H9 (cell line): ENCODE measurements around the gene PACSIN2. TPM values are rescaled to one million over a fixed set of nuclear protein-coding genes. Genes with fewer than 3 reads are reported as not detected.

ENCODE experiments used
- DNase-seq: peaks from one replicate; pipeline ENCODE4 v3.0.0-alpha.2; 2017
- H2AFZ ChIP-seq: one replicate; pipeline ENCODE4 v1.6.1; 2013; ENCODE audit warnings: mild to moderate bottlenecking, low read length, control low read depth, moderate library complexity
- H2AK5ac ChIP-seq: 2 replicates; pipeline ENCODE4 v1.6.1; 2013; ENCODE audit warnings: low read length, control low read depth, mixed read lengths; ENCODE audit not compliant: insufficient read length
- H2BK120ac ChIP-seq: one replicate; pipeline ENCODE4 v1.6.1; 2013; ENCODE audit warnings: low read depth, mild to moderate bottlenecking, low read length, control low read depth, inconsistent platforms; ENCODE audit not compliant: poor library complexity, severe bottlenecking
- H2BK12ac ChIP-seq: 2 replicates; pipeline ENCODE4 v1.6.1; 2013; ENCODE audit warnings: low read length, control low read depth, mixed read lengths, low read depth; ENCODE audit not compliant: insufficient read length
- H2BK15ac ChIP-seq: 2 replicates; pipeline ENCODE4 v1.6.1; 2013; ENCODE audit warnings: low read depth, low read length, control low read depth
- H2BK20ac ChIP-seq: one replicate; pipeline ENCODE4 v1.6.1; 2013; ENCODE audit warnings: low read depth, mild to moderate bottlenecking, low read length, control low read depth, inconsistent platforms; ENCODE audit not compliant: poor library complexity, severe bottlenecking
- H2BK5ac ChIP-seq: 2 replicates; pipeline ENCODE4 v1.6.1; 2013; ENCODE audit warnings: low read length, control low read depth, mixed read lengths; ENCODE audit not compliant: insufficient read length
- H3K14ac ChIP-seq: 2 replicates; pipeline ENCODE4 v1.6.1; 2013; ENCODE audit warnings: low read length, control low read depth; ENCODE audit not compliant: insufficient read depth
- H3K18ac ChIP-seq: 2 replicates; pipeline ENCODE4 v1.6.1; 2013; ENCODE audit warnings: low read depth, mild to moderate bottlenecking, mixed read lengths, low read length, control low read depth; ENCODE audit not compliant: insufficient read length
- H3K23ac ChIP-seq: 2 replicates; pipeline ENCODE4 v1.6.1; 2013; ENCODE audit warnings: low read length, control low read depth, mixed read lengths, low read depth; ENCODE audit not compliant: insufficient read length
- H3K23me2 ChIP-seq: 2 replicates; pipeline ENCODE4 v1.6.1; 2013; ENCODE audit warnings: low read depth, mild to moderate bottlenecking, mixed read lengths, low read length, control low read depth; ENCODE audit not compliant: insufficient read length, poor library complexity, severe bottlenecking
- H3K27ac ChIP-seq: 2 replicates; pipeline ENCODE4 v1.5.1; 2013; ENCODE audit warnings: low read length, control low read depth, mixed read lengths, low read depth; ENCODE audit not compliant: insufficient read length
- H3K27me3 ChIP-seq: 2 replicates; pipeline ENCODE4 v1.6.1; 2013; ENCODE audit warnings: low read length, control low read depth, inconsistent platforms; ENCODE audit not compliant: insufficient read depth
- H3K4ac ChIP-seq: 2 replicates; pipeline ENCODE4 v1.6.1; 2013; ENCODE audit warnings: low read depth, mild to moderate bottlenecking, control low read depth, inconsistent platforms, low read length, moderate library complexity
- H3K4me1 ChIP-seq: 2 replicates; pipeline ENCODE4 v1.6.1; 2013; ENCODE audit warnings: low read length, control low read depth, inconsistent platforms; ENCODE audit not compliant: insufficient read depth
- H3K4me2 ChIP-seq: 2 replicates; pipeline ENCODE4 v1.6.1; 2013; ENCODE audit warnings: low read length, control low read depth, mixed read lengths; ENCODE audit not compliant: insufficient read length, insufficient read depth
- H3K56ac ChIP-seq: 2 replicates; pipeline ENCODE4 v1.6.1; 2013; ENCODE audit warnings: low read depth, mild to moderate bottlenecking, mixed read lengths, low read length, control low read depth; ENCODE audit not compliant: insufficient read length
- H3K79me1 ChIP-seq: 2 replicates; pipeline ENCODE4 v1.6.1; 2013; ENCODE audit warnings: low read depth, mild to moderate bottlenecking, moderate library complexity, low read length, control low read depth, inconsistent platforms; ENCODE audit not compliant: insufficient read depth, poor library complexity, severe bottlenecking
- H3K79me2 ChIP-seq: 2 replicates; pipeline ENCODE4 v1.6.1; 2013; ENCODE audit warnings: low read length, control low read depth, inconsistent platforms; ENCODE audit not compliant: insufficient read depth
- H3K9ac ChIP-seq: 2 replicates; pipeline ENCODE4 v1.6.1; 2013; ENCODE audit warnings: low read length, control low read depth, mixed read lengths; ENCODE audit not compliant: insufficient read length; ENCODE audit errors: extremely low read depth
- H3K9me3 ChIP-seq: one replicate; pipeline ENCODE4 v1.6.1; 2013; ENCODE audit warnings: low read depth, low read length, inconsistent platforms; ENCODE audit not compliant: control insufficient read depth
- H3T11ph ChIP-seq: one replicate; pipeline ENCODE4 v1.6.1; 2013; ENCODE audit warnings: mild to moderate bottlenecking, low read length, control low read depth, inconsistent platforms
- H4K20me1 ChIP-seq: one replicate; pipeline ENCODE4 v1.6.1; 2013; ENCODE audit not compliant: control insufficient read depth, insufficient read length, insufficient read depth
- H4K5ac ChIP-seq: 2 replicates; pipeline ENCODE4 v1.6.1; 2013; ENCODE audit warnings: low read depth, mild to moderate bottlenecking, mixed read lengths, low read length, control low read depth; ENCODE audit not compliant: insufficient read length
- H4K8ac ChIP-seq: replicated peaks from 2 replicates; pipeline ENCODE4 v1.6.1; 2013; ENCODE audit warnings: low read length, control low read depth, mixed read lengths, low read depth; ENCODE audit not compliant: insufficient read length
- H4K91ac ChIP-seq: 2 replicates; pipeline ENCODE4 v1.6.1; 2013; ENCODE audit warnings: low read depth, mild to moderate bottlenecking, moderate library complexity, mixed read lengths, low read length, control low read depth; ENCODE audit not compliant: insufficient read length
- H3K27ac Mint-ChIP-seq, 3 experiments: 2 replicates in 2 of 3; 3 replicates in 1 of 3; pipeline ENCODE4 v1.8.0; 2020 to 2021; ENCODE audit warnings: mixed read lengths in 3 of 3, mild to moderate bottlenecking in 1 of 3, moderate library complexity in 1 of 3
- H3K27me3 Mint-ChIP-seq: 2 replicates; pipeline ENCODE4 v1.8.0; 2021; ENCODE audit warnings: low read depth, mild to moderate bottlenecking, moderate library complexity, mixed read lengths
- H3K36me3 Mint-ChIP-seq, 3 experiments: 2 replicates in 2 of 3; 3 replicates in 1 of 3; pipeline ENCODE4 v1.8.0; 2020 to 2021; ENCODE audit warnings: low read depth in 3 of 3, mixed read lengths in 3 of 3; ENCODE audit not compliant: insufficient read depth in 1 of 3
- H3K4me1 Mint-ChIP-seq, 2 experiments: 2 replicates each; pipeline ENCODE4 v1.8.0; 2020; ENCODE audit warnings: mixed read lengths in 2 of 2
- H3K4me3 Mint-ChIP-seq, 2 experiments: 2 replicates in 1 of 2; 3 replicates in 1 of 2; pipeline ENCODE4 v1.8.0; 2020 to 2021; ENCODE audit warnings: mild to moderate bottlenecking in 2 of 2, mixed read lengths in 2 of 2, moderate library complexity in 1 of 2
- H3K9me3 Mint-ChIP-seq, 2 experiments: 2 replicates in 1 of 2; 3 replicates in 1 of 2; pipeline ENCODE4 v1.8.0; 2020; ENCODE audit warnings: mild to moderate bottlenecking in 2 of 2, mixed read lengths in 2 of 2, moderate library complexity in 1 of 2
- CTCF ChIP-seq: fragments of 200-600 bp; sonication (generic); conservative IDR thresholded peaks from 3 replicates; pipeline ENCODE4 v1.8.0; 2021; ENCODE audit warnings: antibody characterized with exemption, mild to moderate bottlenecking
- WGBS: extraction: QIAGEN DNeasy Blood & Tissue Kit; methylation state at CpG from one replicate; pipeline ENCODE4 v1.1.7; 2013; ENCODE audit warnings: missing lambda C conversion rate, low lambda C conversion rate, mixed read lengths; ENCODE audit not compliant: insufficient read length; ENCODE audit errors: extremely low coverage; 5-methylcytosine and 5-hydroxymethylcytosine counted together
- total RNA-seq: library from RNA; stranded (reverse); gene quantifications from 2 replicates; pipeline ENCODE4 v1.2.1, GENCODE V29; 2021

Gene PACSIN2
- total RNA-seq, 1 experiment from 2014 or later: 62.3 TPM

GRCh38 chr22:42927966-42928365 is 87.0 kb downstream of the PACSIN2 start:
- H3K4me1 Mint-ChIP-seq: peaks cover 37 to 38% of the 10 kb centered on the region in 2 experiments

More at GRCh38 chr22:42927966-42928365, 87.0 kb downstream of the PACSIN2 start:
- H4K5ac ChIP-seq: no peak overlapping the region
- TF ChIP-seq CTCF: no peak
- no peak overlapping the region for H3T11ph ChIP-seq
- H3K9me3 ChIP-seq: no peaks in the 10 kb centered on the region
- DNase-seq: no peak
- H3K9ac ChIP-seq: no peak overlapping the region
- no peak overlapping the region for H4K8ac ChIP-seq
- H3K36me3 Mint-ChIP-seq: peaks cover 0 to 2% (median 0%) of the 10 kb centered on the region in 3 experiments; a peak in 1 of 7 replicates
- no peak overlapping the region for H3K4me2 ChIP-seq
- H3K4ac ChIP-seq: no peak overlapping the region
- H3K56ac ChIP-seq: no peak overlapping the region
- no peaks in the 10 kb centered on the region for H3K23me2 ChIP-seq
- H4K91ac ChIP-seq: no peak overlapping the region
- no peak overlapping the region for H2AK5ac ChIP-seq
- WGBS: no CpG with 5 or more reads among the region's 6 CpGs
- H3K4me1 ChIP-seq: peaks cover 2% of the 10 kb centered on the region; the same call in 1 of the 2 replicates
- peaks cover 4% of the 10 kb centered on the region for H3K79me1 ChIP-seq
- no peak overlapping the region for H2BK120ac ChIP-seq
- H3K27ac ChIP-seq: no peak overlapping the region
- no peak overlapping the region for H3K18ac ChIP-seq
- H3K79me2 ChIP-seq: peaks cover 6% of the 10 kb centered on the region; the same call in 1 of the 2 replicates
- H2BK12ac ChIP-seq: no peak overlapping the region
- H3K27me3 ChIP-seq: no peaks in the 10 kb centered on the region
- H2AFZ ChIP-seq: no peak overlapping the region
- no peak overlapping the region for H3K14ac ChIP-seq
- no peaks in the 10 kb centered on the region for H3K9me3 Mint-ChIP-seq
- no peak overlapping the region for H2BK15ac ChIP-seq
- no peaks in the 10 kb centered on the region for H3K27me3 Mint-ChIP-seq
- no peak overlapping the region for H2BK5ac ChIP-seq
- H4K20me1 ChIP-seq: no peaks in the 10 kb centered on the region
- no peak overlapping the region for H2BK20ac ChIP-seq
- no peak overlapping the region for H3K4me3 Mint-ChIP-seq
- H3K23ac ChIP-seq: no peak overlapping the region
- H3K27ac Mint-ChIP-seq: 0 out of 7 replicates have a peak overlapping the region, but pooled peaks of 1 of the 3 experiments have one; percentile 64
